Dedifferentiated amniotic fluid mesenchymal stem cell (primary cell): ENCODE data around the gene NTF4.

Source experiments
- DNase-seq: peaks from one replicate; pipeline ENCODE4 v3.0.0-alpha.2; 2016; ENCODE audit errors: extremely low spot score

NTF4 gene

GRCh38 chr19:49091391-49092038, 26.9 kb upstream of the NTF4 start:
- DNase-seq = no peak

GRCh38 chr19:49086296-49086695, 21.7 kb upstream of the NTF4 start:
- no peak for DNase-seq

GRCh38 chr19:49085868-49086232, 21.2 kb upstream of the NTF4 start:
- DNase-seq = no peak

- peak; percentile 99 for DNase-seq
Observed at GRCh38 chr19:49085020-49085867, 20.6 kb upstream of the NTF4 start, which contains the start of gene SNRNP70. TSS of gene SNRNP70 (plus strand) at chr19:49085451. CDS start at chr19:49086415, 964 bp downstream.

- DNase-seq = no peak
Observed at GRCh38 chr19:49084206-49085019, 19.8 kb upstream of the NTF4 start.

- no peak for DNase-seq
Observed at GRCh38 chr19:49081273-49081672, 16.7 kb upstream of the NTF4 start.

GRCh38 chr19:49080392-49080791, 15.8 kb upstream of the NTF4 start:
- no peak for DNase-seq

GRCh38 chr19:49074869-49075268, 10.3 kb upstream of the NTF4 start:
- peak; percentile 29 for DNase-seq

- DNase-seq = no peak
Observed at GRCh38 chr19:49073514-49074378, 9.1 kb upstream of the NTF4 start.

GRCh38 chr19:49071860-49072547, 7.4 kb upstream of the NTF4 start:
- DNase-seq = no peak

GRCh38 chr19:49070416-49070815, 5.8 kb upstream of the NTF4 start:
- DNase-seq = no peak

GRCh38 chr19:49069026-49069425, 4.4 kb upstream of the NTF4 start:
- no peak for DNase-seq

GRCh38 chr19:49067554-49067953, 2.9 kb upstream of the NTF4 start:
- no peak for DNase-seq

- DNase-seq = no peak
Observed at GRCh38 chr19:49065905-49066512, 1.4 kb upstream of the NTF4 start.

GRCh38 chr19:49064029-49064629, 489 bp downstream of the NTF4 start:
- DNase-seq = no peak

- no peak for DNase-seq
Observed at GRCh38 chr19:49061445-49061844, 3.2 kb downstream of the NTF4 start.

GRCh38 chr19:49061000-49061399, 3.6 kb downstream of the NTF4 start:
- no peak for DNase-seq

- no peak for DNase-seq
Observed at GRCh38 chr19:49059053-49059452, 5.6 kb downstream of the NTF4 start.

- DNase-seq = no peak
Observed at GRCh38 chr19:49058562-49058961, 6.1 kb downstream of the NTF4 start.

- DNase-seq = no peak
Observed at GRCh38 chr19:49057636-49058234, 6.9 kb downstream of the NTF4 start, which contains the start of gene CGB7. TSS of gene CGB7 (minus strand) at chr19:49057749. CDS start at chr19:49055375, 2,374 bp downstream.
